HCT116 (cell line): ENCODE results near the gene CDKL5.

Source experiments
- CTCF ChIP-seq, 3 experiments: fragments of 200-600 bp in 1 of 3; sonication (generic) in 1 of 3; IDR thresholded peaks in 2 of 3; conservative IDR thresholded peaks in 1 of 3; 2 replicates each; pipeline ENCODE4 v1.5.1; 2012 to 2017; ENCODE audit warnings: low read depth in 2 of 3, low read length in 2 of 3, antibody characterized with exemption in 1 of 3, borderline replicate concordance in 1 of 3, control low read depth in 1 of 3, mild to moderate bottlenecking in 1 of 3, mixed read lengths in 1 of 3, mixed run types in 1 of 3, moderate library complexity in 1 of 3; ENCODE audit not compliant: insufficient read depth in 1 of 3
- EZH2 ChIP-seq: fragments of 200-600 bp; sonication (generic); IDR thresholded peaks from 2 replicates; pipeline ENCODE4 v1.6.1; 2017; ENCODE audit warnings: antibody characterized with exemption, mixed run types
- EZH2phosphoT487 ChIP-seq: fragments of 200-600 bp; IDR thresholded peaks from 2 replicates; pipeline ENCODE4 v1.6.1; 2018; ENCODE audit warnings: antibody characterized with exemption, borderline replicate concordance
- POLR2A ChIP-seq: IDR thresholded peaks from 2 replicates; pipeline ENCODE4 v1.7.0; 2011; ENCODE audit warnings: borderline replicate concordance; ENCODE audit not compliant: insufficient read depth, insufficient read length; ENCODE audit errors: extremely low read depth
- ZBTB33 ChIP-seq: IDR thresholded peaks from 2 replicates; pipeline ENCODE4 v1.6.1; 2011; ENCODE audit warnings: mild to moderate bottlenecking, low read length, moderate library complexity; ENCODE audit not compliant: insufficient replicate concordance; ENCODE audit errors: extremely low read depth
- ZNF274 ChIP-seq: fragments of 200-500 bp; sonication (Bioruptor generic); IDR thresholded peaks from 2 replicates; pipeline ENCODE4 v1.6.1; 2014; ENCODE audit warnings: mild to moderate bottlenecking, low read depth, low read length, inconsistent platforms

- TF ChIP-seq CTCF (IDR thresholded peaks at IDR 0.05 in 2 of 3, conservative IDR thresholded peaks at IDR 0.05 in 1 of 3; ENCODE audit: borderline replicate concordance in 1 of 3, insufficient read depth in 1 of 3, low read depth in 2 of 3, low read length in 2 of 3) (no peak), POLR2A (no peak), ZBTB33 (no peak), EZH2 (no peak), EZH2phosphoT487 (no peak), ZNF274 (no peak)
Observed at GRCh38 chrX:18422325-18422724, 3.1 kb upstream of the CDKL5 start.
